ENCODE results near the gene CELF4.

DNA sequence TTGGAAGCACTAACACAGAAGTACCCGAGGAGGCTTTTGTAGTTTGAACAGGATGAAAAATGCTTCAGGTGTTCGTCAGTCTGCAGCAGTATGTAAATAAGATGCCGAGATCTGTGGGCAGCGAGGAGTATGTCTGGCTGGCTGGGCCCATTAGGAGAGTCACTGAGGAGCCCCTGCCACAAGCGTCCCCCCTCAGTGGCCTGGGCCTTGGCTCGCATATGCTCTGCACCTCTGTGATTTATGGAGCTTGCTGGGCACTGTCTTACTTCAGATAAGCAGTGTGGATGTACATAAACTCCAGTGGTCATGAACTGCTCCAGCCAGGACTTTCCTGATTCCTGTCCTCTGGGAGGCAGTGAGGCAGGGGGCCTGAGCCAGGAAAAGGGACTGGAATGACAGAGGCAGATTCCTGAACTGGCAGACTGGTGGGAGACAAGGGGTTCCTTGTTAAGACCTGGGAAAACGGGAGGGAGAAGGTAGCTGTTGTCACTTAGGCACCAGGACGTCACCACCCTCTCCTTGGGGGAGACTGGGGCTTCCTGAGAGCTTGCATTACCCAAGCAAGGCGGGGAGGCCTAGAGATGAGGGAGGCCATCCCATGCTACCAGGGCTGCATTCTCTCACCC lies 46.0 kb downstream of the CELF4 start:
- TF ChIP-seq, protein P1, sequence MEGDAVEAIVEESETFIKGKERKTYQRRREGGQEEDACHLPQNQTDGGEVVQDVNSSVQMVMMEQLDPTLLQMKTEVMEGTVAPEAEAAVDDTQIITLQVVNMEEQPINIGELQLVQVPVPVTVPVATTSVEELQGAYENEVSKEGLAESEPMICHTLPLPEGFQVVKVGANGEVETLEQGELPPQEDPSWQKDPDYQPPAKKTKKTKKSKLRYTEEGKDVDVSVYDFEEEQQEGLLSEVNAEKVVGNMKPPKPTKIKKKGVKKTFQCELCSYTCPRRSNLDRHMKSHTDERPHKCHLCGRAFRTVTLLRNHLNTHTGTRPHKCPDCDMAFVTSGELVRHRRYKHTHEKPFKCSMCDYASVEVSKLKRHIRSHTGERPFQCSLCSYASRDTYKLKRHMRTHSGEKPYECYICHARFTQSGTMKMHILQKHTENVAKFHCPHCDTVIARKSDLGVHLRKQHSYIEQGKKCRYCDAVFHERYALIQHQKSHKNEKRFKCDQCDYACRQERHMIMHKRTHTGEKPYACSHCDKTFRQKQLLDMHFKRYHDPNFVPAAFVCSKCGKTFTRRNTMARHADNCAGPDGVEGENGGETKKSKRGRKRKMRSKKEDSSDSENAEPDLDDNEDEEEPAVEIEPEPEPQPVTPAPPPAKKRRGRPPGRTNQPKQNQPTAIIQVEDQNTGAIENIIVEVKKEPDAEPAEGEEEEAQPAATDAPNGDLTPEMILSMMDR (IDR thresholded peaks at IDR 0.05) = no peak
- no peak for TF ChIP-seq POLR2A (IDR thresholded peaks at IDR 0.05)

All from body of pancreas (tissue), 4 donors.